ENCODE data around the gene SLC38A11. TPM values are rescaled to one million over a fixed set of nuclear protein-coding genes. Genes with fewer than 3 reads are reported as not detected.

Gene SLC38A11
- total RNA-seq, 1 experiment from 2014 or later = not detected

DNA sequence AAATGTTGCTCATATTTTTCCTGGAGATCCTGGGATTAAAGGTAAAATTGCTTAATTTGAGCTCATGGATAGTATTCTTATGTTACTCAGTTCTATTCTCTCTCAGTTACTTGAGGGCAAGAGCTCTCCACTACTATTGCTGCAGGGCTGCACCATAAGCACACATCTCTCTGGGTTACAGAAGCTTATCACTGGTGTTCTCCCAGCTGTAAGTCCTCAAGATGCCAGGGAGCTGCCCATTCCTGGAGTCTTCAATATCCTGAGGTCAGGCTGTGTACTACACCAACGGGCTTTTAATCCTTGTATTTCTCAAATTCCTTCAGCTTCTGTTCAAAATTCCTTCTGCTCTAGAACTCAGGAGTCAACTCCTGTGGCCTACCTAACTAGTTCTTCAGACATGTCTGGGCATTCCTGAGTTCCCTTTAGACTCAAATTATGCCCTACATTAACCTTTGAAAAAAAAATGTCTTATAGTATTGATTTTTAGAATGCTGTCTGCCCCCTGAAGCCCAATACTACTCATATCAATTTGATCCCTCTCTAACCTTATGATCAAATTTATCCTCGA is 96.0 kb downstream of the SLC38A11 start:
- peak overlapping the region; percentile 54 for H3K27ac Mint-ChIP-seq (ENCODE audit: low read depth, unreplicated experiment)
- TF ChIP-seq, protein P1, sequence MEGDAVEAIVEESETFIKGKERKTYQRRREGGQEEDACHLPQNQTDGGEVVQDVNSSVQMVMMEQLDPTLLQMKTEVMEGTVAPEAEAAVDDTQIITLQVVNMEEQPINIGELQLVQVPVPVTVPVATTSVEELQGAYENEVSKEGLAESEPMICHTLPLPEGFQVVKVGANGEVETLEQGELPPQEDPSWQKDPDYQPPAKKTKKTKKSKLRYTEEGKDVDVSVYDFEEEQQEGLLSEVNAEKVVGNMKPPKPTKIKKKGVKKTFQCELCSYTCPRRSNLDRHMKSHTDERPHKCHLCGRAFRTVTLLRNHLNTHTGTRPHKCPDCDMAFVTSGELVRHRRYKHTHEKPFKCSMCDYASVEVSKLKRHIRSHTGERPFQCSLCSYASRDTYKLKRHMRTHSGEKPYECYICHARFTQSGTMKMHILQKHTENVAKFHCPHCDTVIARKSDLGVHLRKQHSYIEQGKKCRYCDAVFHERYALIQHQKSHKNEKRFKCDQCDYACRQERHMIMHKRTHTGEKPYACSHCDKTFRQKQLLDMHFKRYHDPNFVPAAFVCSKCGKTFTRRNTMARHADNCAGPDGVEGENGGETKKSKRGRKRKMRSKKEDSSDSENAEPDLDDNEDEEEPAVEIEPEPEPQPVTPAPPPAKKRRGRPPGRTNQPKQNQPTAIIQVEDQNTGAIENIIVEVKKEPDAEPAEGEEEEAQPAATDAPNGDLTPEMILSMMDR (IDR thresholded peaks at IDR 0.05; ENCODE audit: unreplicated experiment) = no peak
- H3K9me3 Mint-ChIP-seq (ENCODE audit: unreplicated experiment) = no peaks in the 10 kb centered on the region
- ChIA-PET POLR2A (interaction anchor here (1.0 to 2.3 kb wide), 6 partner anchors 9 to 51 kb away, joined by 3 to 11 read pairs (median 8); partner anchors contain the start of gene COBLL1), CTCF (interaction anchor here (0.6 to 2.2 kb wide), 10 partner anchors 11 to 1093 kb away, joined by 3 to 9 read pairs (median 4); partner anchors contain the start of gene COBLL1)
- DNase-seq (ENCODE audit: unreplicated experiment) = no peak
- H3K4me1 Mint-ChIP-seq (ENCODE audit: insufficient read depth, unreplicated experiment) = peaks cover 4% of the 10 kb centered on the region
- H3K27me3 Mint-ChIP-seq (ENCODE audit: insufficient read depth, unreplicated experiment) = no peaks in the 10 kb centered on the region
- no peaks in the 10 kb centered on the region for H3K36me3 Mint-ChIP-seq (ENCODE audit: insufficient read depth, unreplicated experiment)
- no TSS peak for BruUV-seq (replicated peaks)
- no peak overlapping the region for H3K4me3 Mint-ChIP-seq (ENCODE audit: unreplicated experiment)
- intact Hi-C loops (cut with micrococcal nuclease) = no loop called here

DNA sequence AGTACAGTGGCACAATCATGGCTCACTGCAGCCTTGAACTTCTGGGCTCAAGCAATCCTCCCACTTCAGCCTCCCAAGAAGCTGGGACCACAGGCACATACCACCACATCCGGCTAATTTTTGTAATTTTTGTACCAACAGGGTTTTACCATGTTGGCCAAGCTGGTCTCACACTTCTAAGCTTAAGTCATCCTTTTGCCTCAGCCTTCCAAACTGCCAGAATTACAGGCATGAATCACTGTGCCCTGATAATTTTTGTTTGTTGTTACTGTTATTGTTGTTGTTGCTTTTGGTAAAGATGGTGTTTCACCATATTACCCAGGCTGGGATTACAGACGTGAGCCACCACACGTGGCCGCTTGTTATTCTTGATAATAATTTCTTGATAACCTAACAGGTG is 103.2 kb downstream of the SLC38A11 start:
- no peaks in the 10 kb centered on the region for H3K27me3 Mint-ChIP-seq (ENCODE audit: insufficient read depth, unreplicated experiment)
- intact Hi-C loops (cut with micrococcal nuclease) = no loop called here
- DNase-seq (ENCODE audit: unreplicated experiment) = no peak
- ChIA-PET CTCF (interaction anchor here (0.5 kb wide), 1 partner anchor 136 kb away, joined by 4 read pairs; no protein-coding TSS in a partner anchor), POLR2A (interaction anchor here (0.7 to 1.3 kb wide), 3 partner anchors 9 to 733 kb away, joined by 3 to 6 read pairs (median 3); no protein-coding TSS in a partner anchor)
- no peak overlapping the region for H3K4me3 Mint-ChIP-seq (ENCODE audit: unreplicated experiment)
- no peaks in the 10 kb centered on the region for H3K9me3 Mint-ChIP-seq (ENCODE audit: unreplicated experiment)
- peaks cover 5% of the 10 kb centered on the region for H3K36me3 Mint-ChIP-seq (ENCODE audit: insufficient read depth, unreplicated experiment)
- no peak overlapping the region for H3K27ac Mint-ChIP-seq (ENCODE audit: low read depth, unreplicated experiment)
- TF ChIP-seq, protein P1 (IDR thresholded peaks at IDR 0.05; ENCODE audit: unreplicated experiment) = no peak
- H3K4me1 Mint-ChIP-seq (ENCODE audit: insufficient read depth, unreplicated experiment) = peaks cover 21% of the 10 kb centered on the region
- no TSS peak for BruUV-seq (replicated peaks)

DNA sequence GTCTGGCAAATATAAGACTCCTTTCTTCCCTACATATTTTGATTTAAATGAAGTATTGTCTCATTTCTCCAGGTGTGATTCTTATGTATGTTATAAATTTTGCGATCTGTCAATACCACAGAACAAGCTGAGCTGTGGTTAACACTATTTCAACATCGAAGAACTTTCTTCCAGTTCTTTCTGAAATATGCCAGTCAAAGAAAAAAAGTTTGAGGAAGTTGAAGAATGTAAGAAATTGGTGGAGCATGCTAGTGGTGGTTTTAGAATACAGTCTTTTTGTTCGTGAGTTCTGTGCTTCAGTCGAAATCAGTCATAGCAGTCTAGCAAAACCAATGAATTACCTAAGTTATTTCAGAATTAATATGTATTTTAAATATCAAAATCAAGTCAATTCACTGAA is 105.1 kb downstream of the SLC38A11 start:
- DNase-seq (ENCODE audit: unreplicated experiment) = no peak
- H3K36me3 Mint-ChIP-seq (ENCODE audit: insufficient read depth, unreplicated experiment) = peaks cover 5% of the 10 kb centered on the region
- no peaks in the 10 kb centered on the region for H3K9me3 Mint-ChIP-seq (ENCODE audit: unreplicated experiment)
- no peak overlapping the region for H3K4me3 Mint-ChIP-seq (ENCODE audit: unreplicated experiment)
- TF ChIP-seq, protein P1 (IDR thresholded peaks at IDR 0.05; ENCODE audit: unreplicated experiment) = no peak
- H3K27ac Mint-ChIP-seq (ENCODE audit: low read depth, unreplicated experiment) = peak overlapping the region; percentile 54
- intact Hi-C loops (cut with micrococcal nuclease) = no loop called here
- ChIA-PET CTCF (no interaction called here), POLR2A (interaction anchor here (1.2 to 2.1 kb wide), 4 partner anchors 9 to 112 kb away, joined by 3 to 12 read pairs (median 7); partner anchors contain the start of gene COBLL1)
- H3K27me3 Mint-ChIP-seq (ENCODE audit: insufficient read depth, unreplicated experiment) = no peaks in the 10 kb centered on the region
- no TSS peak for BruUV-seq (replicated peaks)
- H3K4me1 Mint-ChIP-seq (ENCODE audit: insufficient read depth, unreplicated experiment) = peaks cover 21% of the 10 kb centered on the region

DNA sequence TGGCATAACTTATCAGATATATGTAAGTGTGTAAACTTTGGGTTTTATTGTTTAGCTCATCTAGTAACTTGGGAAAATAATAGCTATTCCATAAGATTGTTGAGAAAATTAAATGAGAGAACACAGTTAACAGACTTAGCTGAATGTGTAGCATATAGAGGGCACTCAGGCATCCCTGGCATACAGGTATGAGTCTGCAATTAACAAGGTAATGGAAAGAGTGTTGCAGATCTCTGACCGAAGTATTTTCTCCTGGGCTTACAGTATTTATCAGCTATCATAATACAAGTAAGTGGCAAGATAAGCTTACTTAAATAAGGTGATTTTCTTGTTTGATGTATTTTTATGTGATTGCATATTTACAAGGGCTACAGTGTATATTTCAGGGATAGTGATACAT is 105.8 kb downstream of the SLC38A11 start:
- no peak overlapping the region for H3K4me3 Mint-ChIP-seq (ENCODE audit: unreplicated experiment)
- intact Hi-C loops (cut with micrococcal nuclease) = no loop called here
- DNase-seq (ENCODE audit: unreplicated experiment) = no peak
- ChIA-PET CTCF (interaction anchor here (0.9 kb wide), 1 partner anchor 89 kb away, joined by 3 read pairs; no protein-coding TSS in a partner anchor), POLR2A (interaction anchor here (1.7 to 2.1 kb wide), 3 partner anchors 8 to 61 kb away, joined by 7 to 12 read pairs (median 7); partner anchors contain the start of gene COBLL1)
- H3K27ac Mint-ChIP-seq (ENCODE audit: low read depth, unreplicated experiment) = peak overlapping the region; percentile 54
- H3K9me3 Mint-ChIP-seq (ENCODE audit: unreplicated experiment) = no peaks in the 10 kb centered on the region
- no peaks in the 10 kb centered on the region for H3K27me3 Mint-ChIP-seq (ENCODE audit: insufficient read depth, unreplicated experiment)
- peaks cover 5% of the 10 kb centered on the region for H3K36me3 Mint-ChIP-seq (ENCODE audit: insufficient read depth, unreplicated experiment)
- TF ChIP-seq, protein P1 (IDR thresholded peaks at IDR 0.05; ENCODE audit: unreplicated experiment) = no peak
- H3K4me1 Mint-ChIP-seq (ENCODE audit: insufficient read depth, unreplicated experiment) = peaks cover 21% of the 10 kb centered on the region
- BruUV-seq (replicated peaks) = no TSS peak

Measured in MCF 10A (cell line).